WTC11 (cell line): ENCODE measurements around the gene ADARB2. TPM values are rescaled to one million over a fixed set of nuclear protein-coding genes. Genes with fewer than 3 reads are reported as not detected.

Source experiments
- ATAC-seq: fragments of 200-7000 bp; cut with Tn5 transposase; 2 replicates; pipeline ENCODE4 v1.10.0; 2021; ENCODE audit warnings: mild to moderate bottlenecking, moderate library complexity
- CTCF ChIA-PET: fragments of 300-600 bp; sonication (Branson Sonifier 250); formaldehyde crosslinking; loops from one replicate; lab custom pipeline; 2021; ENCODE audit warnings: antibody characterized with exemption; lab: Charles Lee
- POLR2A ChIA-PET: fragments of 350-600 bp; sonication (Branson Sonifier 250); formaldehyde crosslinking; loops from one replicate; lab custom pipeline; 2021; ENCODE audit warnings: antibody characterized with exemption; lab: Charles Lee
- DNase-seq: peaks from one replicate; pipeline ENCODE4 v3.0.0; 2021; ENCODE audit warnings: low spot score
- H3K27ac Mint-ChIP-seq: 2 replicates; pipeline ENCODE4 v1.8.0; 2021; ENCODE audit warnings: mixed read lengths
- H3K27me3 Mint-ChIP-seq: 2 replicates; pipeline ENCODE4 v1.8.0; 2021; ENCODE audit warnings: low read depth, mild to moderate bottlenecking, moderate library complexity, mixed read lengths
- H3K36me3 Mint-ChIP-seq: 2 replicates; pipeline ENCODE4 v1.8.0; 2021; ENCODE audit warnings: mixed read lengths
- H3K4me1 Mint-ChIP-seq: 2 replicates; pipeline ENCODE4 v1.8.0; 2022; ENCODE audit warnings: mixed read lengths
- H3K4me3 Mint-ChIP-seq: 2 replicates; pipeline ENCODE4 v1.8.0; 2021; ENCODE audit warnings: mild to moderate bottlenecking, moderate library complexity, mixed read lengths
- H3K9me3 Mint-ChIP-seq: 2 replicates; pipeline ENCODE4 v1.8.0; 2021; ENCODE audit warnings: mixed read lengths
- AFF4 ChIP-seq: sonication (generic); formaldehyde crosslinking; IDR thresholded peaks from 2 replicates; pipeline ENCODE4 v1.8.1; 2023; ENCODE audit warnings: mild to moderate bottlenecking, missing genetic modification reagents, borderline replicate concordance
- AR ChIP-seq: fragments of 250-450 bp; sonication (Bioruptor Pico); IDR thresholded peaks from 2 replicates; pipeline ENCODE4 v1.9.0; 2021; ENCODE audit warnings: mild to moderate bottlenecking
- ATF6 ChIP-seq: sonication (generic); formaldehyde crosslinking; IDR thresholded peaks from 2 replicates; pipeline ENCODE4 v1.8.1; 2023; ENCODE audit warnings: mild to moderate bottlenecking, missing genetic modification reagents
- E2F1 ChIP-seq: sonication (generic); formaldehyde crosslinking; IDR thresholded peaks from 2 replicates; pipeline ENCODE4 v1.8.0; 2022; ENCODE audit warnings: mild to moderate bottlenecking, missing genetic modification reagents
- ESRRA ChIP-seq: sonication (generic); formaldehyde crosslinking; IDR thresholded peaks from 2 replicates; pipeline ENCODE4 v1.8.1; 2022; ENCODE audit warnings: mild to moderate bottlenecking, missing genetic modification reagents, borderline replicate concordance
- GTF2I ChIP-seq: fragments of 250-450 bp; sonication (Bioruptor Pico); conservative IDR thresholded peaks from 2 replicates; pipeline ENCODE4 v1.4.0; 2021; ENCODE audit warnings: mild to moderate bottlenecking
- NR1H2 ChIP-seq: sonication (generic); formaldehyde crosslinking; IDR thresholded peaks from 2 replicates; pipeline ENCODE4 v1.9.0; 2021; ENCODE audit warnings: mild to moderate bottlenecking, moderate library complexity, missing genetic modification reagents
- OVOL2 ChIP-seq: fragments of 250-450 bp; sonication (Bioruptor Pico); IDR thresholded peaks from 2 replicates; pipeline ENCODE4 v1.9.0; 2021; ENCODE audit warnings: mild to moderate bottlenecking, borderline replicate concordance
- RORB ChIP-seq: fragments of 250-450 bp; sonication (Bioruptor Pico); IDR thresholded peaks from 2 replicates; pipeline ENCODE4 v1.9.0; 2021; ENCODE audit warnings: mild to moderate bottlenecking
- SMAD4 ChIP-seq: sonication (generic); formaldehyde crosslinking; IDR thresholded peaks from 2 replicates; pipeline ENCODE4 v1.8.0; 2022; ENCODE audit warnings: mild to moderate bottlenecking, missing genetic modification reagents
- SP1 ChIP-seq: sonication (generic); formaldehyde crosslinking; conservative IDR thresholded peaks from 2 replicates; pipeline ENCODE4 v1.8.1; 2022; ENCODE audit warnings: missing genetic modification reagents
- STAT6 ChIP-seq: sonication (generic); formaldehyde crosslinking; conservative IDR thresholded peaks from 2 replicates; pipeline ENCODE4 v1.8.1; 2023; ENCODE audit warnings: mild to moderate bottlenecking, low read depth, missing genetic modification reagents, moderate library complexity
- TEAD1 ChIP-seq: sonication (generic); formaldehyde crosslinking; IDR thresholded peaks from 2 replicates; pipeline ENCODE4 v1.8.0; 2022; ENCODE audit warnings: mild to moderate bottlenecking, missing genetic modification reagents
- USF1 ChIP-seq: sonication (generic); formaldehyde crosslinking; IDR thresholded peaks from 2 replicates; pipeline ENCODE4 v1.8.0; 2022; ENCODE audit warnings: mild to moderate bottlenecking, missing genetic modification reagents
- ZBTB21 ChIP-seq: sonication (generic); formaldehyde crosslinking; IDR thresholded peaks from 2 replicates; pipeline ENCODE4 v1.8.1; 2023; ENCODE audit warnings: mild to moderate bottlenecking, missing genetic modification reagents, borderline replicate concordance
- ZNF281 ChIP-seq: sonication (generic); formaldehyde crosslinking; IDR thresholded peaks from 2 replicates; pipeline ENCODE4 v1.8.0; 2023; ENCODE audit warnings: mild to moderate bottlenecking, missing genetic modification reagents
- ZNF396 ChIP-seq: fragments of 250-450 bp; sonication (Bioruptor Pico); IDR thresholded peaks from 2 replicates; pipeline ENCODE4 v1.8.0; 2021; ENCODE audit warnings: mild to moderate bottlenecking, moderate library complexity, borderline replicate concordance
- total RNA-seq: library from RNA; stranded (reverse); gene quantifications from 3 replicates; pipeline ENCODE4 v1.2.3, GENCODE V29; 2021

The ADARB2 gene
- total RNA-seq, 1 experiment from 2014 or later: 3.7 TPM

- H3K4me3 Mint-ChIP-seq: no peak overlapping the region
- CTCF ChIA-PET: no interaction called here
- ATAC-seq (no peak), DNase-seq (no peak)
- peaks cover 9% of the 10 kb centered on the region for H3K9me3 Mint-ChIP-seq
- peaks cover 9% of the 10 kb centered on the region for H3K36me3 Mint-ChIP-seq
- peaks cover 44% of the 10 kb centered on the region for H3K4me1 Mint-ChIP-seq
- H3K27ac Mint-ChIP-seq: no peak overlapping the region
- H3K27me3 Mint-ChIP-seq: peaks cover 6% of the 10 kb centered on the region
- POLR2A ChIA-PET: no interaction called here
- TF ChIP-seq ESRRA (CRISPR knock-in tag) (no peak), AR (CRISPR knock-in tag) (no peak), USF1 (CRISPR knock-in tag) (no peak), TEAD1 (no peak), ATF6 (CRISPR knock-in tag) (no peak), ZBTB21 (no peak), OVOL2 (CRISPR knock-in tag) (no peak), ZNF396 (no peak), SMAD4 (CRISPR knock-in tag) (no peak), E2F1 (CRISPR knock-in tag) (no peak), NR1H2 (no peak), GTF2I (no peak), SP1 (CRISPR knock-in tag) (no peak), AFF4 (CRISPR knock-in tag) (no peak)
These were observed 445.9 kb downstream of the ADARB2 start for GRCh38 chr10:1291178-1292090.

- H3K4me1 Mint-ChIP-seq: peaks cover 35% of the 10 kb centered on the region
- POLR2A ChIA-PET: no interaction called here
- no peak overlapping the region for H3K27ac Mint-ChIP-seq
- ATAC-seq (no peak), DNase-seq (no peak)
- no peak overlapping the region for H3K4me3 Mint-ChIP-seq
- H3K27me3 Mint-ChIP-seq: peaks cover 6% of the 10 kb centered on the region
- CTCF ChIA-PET: no interaction called here
- peaks cover 2% of the 10 kb centered on the region for H3K36me3 Mint-ChIP-seq
- peaks cover 2% of the 10 kb centered on the region; the same call in 1 of the 2 replicates for H3K9me3 Mint-ChIP-seq
- no peak for TF ChIP-seq GTF2I
- TF ChIP-seq RORB: no peak
- no peak for TF ChIP-seq ESRRA (CRISPR knock-in tag)
- TF ChIP-seq STAT6 (CRISPR knock-in tag): no peak
- TF ChIP-seq ZNF281 (CRISPR knock-in tag): no peak
- TF ChIP-seq OVOL2 (CRISPR knock-in tag): no peak
These were observed 447.3 kb downstream of the ADARB2 start for GRCh38 chr10:1290071-1290471.
